GM12873 (cell line): Measurements from ENCODE around the gene RAVER1.

Source experiments
- TF ChIP-seq, protein P1 (sequence below): IDR thresholded peaks from 2 replicates; pipeline ENCODE4 v1.5.1; 2012; ENCODE audit warnings: low read depth, mild to moderate bottlenecking, moderate library complexity, low read length, control low read depth; ENCODE audit not compliant: insufficient read depth; ENCODE audit errors: missing control alignments

Gene RAVER1, protein sequence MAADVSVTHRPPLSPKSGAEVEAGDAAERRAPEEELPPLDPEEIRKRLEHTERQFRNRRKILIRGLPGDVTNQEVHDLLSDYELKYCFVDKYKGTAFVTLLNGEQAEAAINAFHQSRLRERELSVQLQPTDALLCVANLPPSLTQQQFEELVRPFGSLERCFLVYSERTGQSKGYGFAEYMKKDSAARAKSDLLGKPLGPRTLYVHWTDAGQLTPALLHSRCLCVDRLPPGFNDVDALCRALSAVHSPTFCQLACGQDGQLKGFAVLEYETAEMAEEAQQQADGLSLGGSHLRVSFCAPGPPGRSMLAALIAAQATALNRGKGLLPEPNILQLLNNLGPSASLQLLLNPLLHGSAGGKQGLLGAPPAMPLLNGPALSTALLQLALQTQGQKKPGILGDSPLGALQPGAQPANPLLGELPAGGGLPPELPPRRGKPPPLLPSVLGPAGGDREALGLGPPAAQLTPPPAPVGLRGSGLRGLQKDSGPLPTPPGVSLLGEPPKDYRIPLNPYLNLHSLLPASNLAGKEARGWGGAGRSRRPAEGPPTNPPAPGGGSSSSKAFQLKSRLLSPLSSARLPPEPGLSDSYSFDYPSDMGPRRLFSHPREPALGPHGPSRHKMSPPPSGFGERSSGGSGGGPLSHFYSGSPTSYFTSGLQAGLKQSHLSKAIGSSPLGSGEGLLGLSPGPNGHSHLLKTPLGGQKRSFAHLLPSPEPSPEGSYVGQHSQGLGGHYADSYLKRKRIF

DNA sequence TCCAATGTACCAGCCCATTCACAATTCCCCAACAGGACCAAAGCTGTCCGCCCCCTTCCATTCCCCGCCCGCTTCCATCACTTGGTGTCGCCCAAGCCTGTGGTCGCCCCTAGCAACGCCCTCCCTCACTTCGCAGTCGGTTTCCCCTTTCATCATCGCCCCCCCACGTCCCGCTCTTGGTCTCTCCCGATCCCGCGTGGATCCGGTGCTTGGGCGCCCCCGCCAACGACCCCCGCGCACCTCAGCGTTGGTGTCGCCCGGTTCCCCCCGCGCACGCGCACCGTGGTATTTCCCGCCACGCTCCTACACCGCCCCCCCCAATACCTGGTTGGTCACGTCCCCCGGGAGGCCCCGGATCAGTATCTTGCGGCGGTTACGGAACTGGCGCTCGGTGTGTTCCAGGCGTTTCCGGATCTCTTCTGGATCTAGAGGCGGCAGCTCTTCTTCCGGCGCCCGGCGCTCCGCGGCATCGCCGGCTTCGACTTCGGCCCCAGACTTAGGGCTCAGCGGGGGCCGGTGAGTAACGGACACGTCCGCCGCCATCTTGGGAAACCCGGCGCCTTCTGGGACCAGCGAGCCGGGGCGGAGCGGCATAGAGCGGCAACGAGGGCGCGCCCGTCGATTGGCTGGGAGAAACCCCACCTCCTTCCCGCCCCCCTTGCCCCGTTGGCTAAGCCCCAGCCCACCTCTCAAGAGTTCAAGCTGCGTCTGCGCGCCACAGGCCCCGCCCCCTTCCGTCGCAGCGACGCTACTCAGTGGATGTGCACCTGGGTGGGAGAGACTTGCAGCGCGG lies at the start of gene RAVER1:
Gene RAVER1 (minus strand): TSS at position 565 of the 793 bp plus-strand sequence. CDS start 22 bp downstream, at position 543.
- TF ChIP-seq, protein P1, sequence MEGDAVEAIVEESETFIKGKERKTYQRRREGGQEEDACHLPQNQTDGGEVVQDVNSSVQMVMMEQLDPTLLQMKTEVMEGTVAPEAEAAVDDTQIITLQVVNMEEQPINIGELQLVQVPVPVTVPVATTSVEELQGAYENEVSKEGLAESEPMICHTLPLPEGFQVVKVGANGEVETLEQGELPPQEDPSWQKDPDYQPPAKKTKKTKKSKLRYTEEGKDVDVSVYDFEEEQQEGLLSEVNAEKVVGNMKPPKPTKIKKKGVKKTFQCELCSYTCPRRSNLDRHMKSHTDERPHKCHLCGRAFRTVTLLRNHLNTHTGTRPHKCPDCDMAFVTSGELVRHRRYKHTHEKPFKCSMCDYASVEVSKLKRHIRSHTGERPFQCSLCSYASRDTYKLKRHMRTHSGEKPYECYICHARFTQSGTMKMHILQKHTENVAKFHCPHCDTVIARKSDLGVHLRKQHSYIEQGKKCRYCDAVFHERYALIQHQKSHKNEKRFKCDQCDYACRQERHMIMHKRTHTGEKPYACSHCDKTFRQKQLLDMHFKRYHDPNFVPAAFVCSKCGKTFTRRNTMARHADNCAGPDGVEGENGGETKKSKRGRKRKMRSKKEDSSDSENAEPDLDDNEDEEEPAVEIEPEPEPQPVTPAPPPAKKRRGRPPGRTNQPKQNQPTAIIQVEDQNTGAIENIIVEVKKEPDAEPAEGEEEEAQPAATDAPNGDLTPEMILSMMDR, result no peak

DNA sequence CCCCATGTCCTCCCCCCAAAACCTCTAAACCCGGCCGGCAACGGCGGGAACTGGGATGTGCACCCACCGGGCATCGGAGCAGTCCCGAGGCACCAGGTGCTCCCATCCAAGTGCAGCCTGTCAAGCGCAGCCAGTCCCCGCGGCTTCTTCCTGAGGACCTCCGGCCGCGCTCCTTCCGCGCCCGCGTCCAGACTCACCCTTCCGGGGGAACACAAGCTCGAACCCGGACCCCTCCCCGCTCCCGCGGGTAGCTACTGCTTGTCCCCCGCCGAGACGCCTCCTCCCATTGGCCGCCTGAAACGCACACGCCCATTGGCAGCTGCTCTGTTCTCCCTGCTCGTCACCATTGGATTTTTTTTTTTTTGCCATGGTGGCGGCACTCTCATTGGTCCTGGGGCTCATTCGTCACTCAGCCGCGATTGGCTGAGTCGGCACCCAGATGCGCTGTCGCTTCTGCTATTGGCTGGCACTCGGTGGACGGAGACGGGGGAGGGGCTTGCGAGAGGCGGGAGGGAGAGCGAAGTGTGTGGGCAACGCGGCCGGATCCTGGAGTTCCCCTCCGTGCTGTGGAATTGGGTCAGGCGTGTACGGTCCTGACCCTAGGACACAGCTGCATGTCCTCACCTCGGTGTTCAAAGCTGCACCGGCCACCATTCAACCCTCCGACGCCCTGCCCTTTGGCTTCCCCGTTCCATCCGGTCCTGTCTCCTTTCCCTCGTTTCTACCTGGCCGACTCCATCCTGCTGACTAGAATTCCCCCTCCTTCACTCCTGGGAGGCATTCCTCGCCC lies 47.2 kb upstream of the RAVER1 start, which contains the start of gene TYK2:
Gene TYK2 (minus strand): TSS at position 260 of the 790 bp plus-strand sequence. CDS start 2,166 bp downstream, outside the sequence.
- TF ChIP-seq, protein P1, result no peak

DNA sequence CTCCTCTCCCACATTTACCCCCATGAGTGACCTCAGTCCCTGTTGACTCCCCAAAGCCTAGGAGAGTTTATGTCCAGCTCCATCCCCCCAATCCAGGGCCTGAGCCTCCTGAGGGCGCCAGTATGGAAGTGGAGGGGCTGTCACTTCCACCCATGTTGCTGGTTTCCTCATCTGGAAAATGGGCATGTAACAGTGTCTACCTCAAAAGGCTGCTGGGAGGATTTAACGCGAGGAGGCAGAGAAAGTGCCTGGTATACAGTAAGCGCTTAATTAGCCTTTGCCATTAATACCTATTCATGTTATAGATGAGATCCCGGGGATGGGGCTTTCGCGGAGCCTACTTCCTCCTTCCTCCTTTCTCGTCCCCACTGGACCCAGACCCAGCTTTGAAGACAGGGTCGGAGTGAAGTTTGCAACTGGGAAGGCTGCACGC lies 46.6 kb upstream of the RAVER1 start:
- TF ChIP-seq, protein P1, result no peak

DNA sequence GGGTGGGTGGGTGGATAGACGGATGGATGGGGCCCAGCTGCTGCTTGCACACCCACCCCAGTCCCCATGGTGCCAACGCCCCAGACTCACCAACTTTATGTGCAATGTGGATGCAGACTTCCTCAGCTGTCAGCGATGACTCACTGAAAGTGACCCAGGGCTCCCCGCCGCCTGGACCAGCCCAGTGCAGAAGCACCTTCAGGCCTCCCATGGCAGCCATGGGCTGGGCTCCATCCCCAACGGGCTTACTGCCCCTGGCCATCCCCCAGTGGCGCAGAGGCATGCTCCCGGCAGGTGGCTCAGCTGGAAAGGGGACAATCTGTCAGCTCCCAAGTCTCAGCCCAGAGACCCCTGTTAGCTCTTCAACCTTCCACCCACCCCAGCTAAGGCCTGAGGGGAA lies 44.8 kb upstream of the RAVER1 start:
- TF ChIP-seq, protein P1, result no peak

DNA sequence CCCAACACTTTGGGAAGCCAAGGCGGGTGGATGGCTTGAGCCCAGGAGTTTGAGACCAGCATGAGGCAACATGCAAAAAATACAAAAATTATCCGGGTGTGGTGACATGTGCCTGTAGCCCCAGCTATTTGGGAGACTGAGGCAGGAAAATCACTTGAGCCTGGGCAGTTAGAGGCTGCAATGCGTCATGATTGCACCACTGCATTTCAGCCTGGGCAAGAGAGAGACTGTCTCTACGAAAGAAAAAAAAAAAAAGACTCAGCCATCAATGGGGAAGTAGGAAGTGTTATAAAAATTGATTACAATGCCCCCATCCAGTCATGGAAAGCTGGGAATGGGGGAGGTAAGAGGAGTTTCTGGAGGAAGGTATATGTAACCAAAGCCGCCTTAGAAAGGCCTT lies 41.6 kb upstream of the RAVER1 start:
- TF ChIP-seq, protein P1, result no peak

DNA sequence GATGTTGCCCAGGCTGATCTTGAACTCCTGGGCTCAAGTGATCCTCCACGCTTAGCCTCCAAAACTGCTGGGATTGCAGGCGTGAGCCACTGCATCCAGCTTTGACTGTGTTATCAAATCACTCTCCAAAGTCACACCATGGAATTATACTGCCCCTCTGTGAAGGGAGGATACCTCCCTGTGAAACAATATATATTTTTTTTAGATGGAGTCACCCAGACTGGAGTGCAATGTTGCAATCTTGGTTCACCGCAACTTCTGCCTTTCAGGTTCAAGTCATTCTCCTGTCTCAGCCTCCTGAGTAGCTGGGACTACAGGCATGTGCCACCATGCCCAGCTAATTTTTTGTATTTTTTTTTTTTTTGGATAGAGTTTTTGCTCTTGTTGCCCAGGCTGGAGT lies 39.4 kb upstream of the RAVER1 start:
- TF ChIP-seq, protein P1, result no peak
